ENCODE measurements around the gene RNF213.

DNA sequence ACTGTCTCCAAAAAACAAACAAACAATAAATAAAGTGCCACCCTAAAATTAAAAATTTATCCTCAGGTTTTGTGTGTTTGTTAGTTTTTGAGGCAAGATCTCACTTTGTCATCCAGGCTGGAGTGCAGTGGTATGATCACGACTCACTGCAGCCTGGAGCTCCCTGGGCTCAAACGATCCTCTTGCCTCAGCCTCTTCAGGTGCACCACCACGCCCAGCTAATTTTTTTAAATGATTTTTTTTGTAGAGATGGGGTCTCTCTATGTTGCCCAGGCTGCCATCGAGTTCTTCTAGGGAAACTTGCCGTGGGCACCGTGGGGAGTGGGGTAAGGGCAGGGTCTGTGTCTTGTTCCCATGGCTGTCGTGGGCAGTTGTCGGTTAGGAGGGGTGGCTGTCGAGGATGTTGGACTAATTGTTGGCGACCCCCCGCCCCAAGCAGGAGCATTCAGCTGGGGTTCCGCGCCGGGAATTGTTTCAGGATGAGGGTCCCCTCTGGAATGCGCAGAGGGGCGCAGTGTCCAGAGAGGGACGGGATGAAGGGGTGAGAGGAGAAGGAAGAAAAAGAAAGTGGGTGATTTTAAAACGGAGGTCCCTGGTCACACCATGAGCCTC lies 1.1 kb upstream of the RNF213 start:
- TF ChIP-seq GATA2 (IDR thresholded peaks at IDR 0.05; ENCODE audit: low read depth, low read length) (no peak), GATA3 (IDR thresholded peaks at IDR 0.05; ENCODE audit: low read depth, low read length) (no peak)
